EH (cell line): ENCODE measurements around the gene CHST3.
"Not testable (repeated sequence)": the region's sequence is repeated elsewhere in the genome, so short reads cannot be mapped to it uniquely, and the experiment has no call there.

Source experiments
- DNase-seq: peaks from one replicate; pipeline ENCODE4 v3.0.0-alpha.2; 2015; ENCODE audit warnings: low read depth

CHST3 gene

DNA sequence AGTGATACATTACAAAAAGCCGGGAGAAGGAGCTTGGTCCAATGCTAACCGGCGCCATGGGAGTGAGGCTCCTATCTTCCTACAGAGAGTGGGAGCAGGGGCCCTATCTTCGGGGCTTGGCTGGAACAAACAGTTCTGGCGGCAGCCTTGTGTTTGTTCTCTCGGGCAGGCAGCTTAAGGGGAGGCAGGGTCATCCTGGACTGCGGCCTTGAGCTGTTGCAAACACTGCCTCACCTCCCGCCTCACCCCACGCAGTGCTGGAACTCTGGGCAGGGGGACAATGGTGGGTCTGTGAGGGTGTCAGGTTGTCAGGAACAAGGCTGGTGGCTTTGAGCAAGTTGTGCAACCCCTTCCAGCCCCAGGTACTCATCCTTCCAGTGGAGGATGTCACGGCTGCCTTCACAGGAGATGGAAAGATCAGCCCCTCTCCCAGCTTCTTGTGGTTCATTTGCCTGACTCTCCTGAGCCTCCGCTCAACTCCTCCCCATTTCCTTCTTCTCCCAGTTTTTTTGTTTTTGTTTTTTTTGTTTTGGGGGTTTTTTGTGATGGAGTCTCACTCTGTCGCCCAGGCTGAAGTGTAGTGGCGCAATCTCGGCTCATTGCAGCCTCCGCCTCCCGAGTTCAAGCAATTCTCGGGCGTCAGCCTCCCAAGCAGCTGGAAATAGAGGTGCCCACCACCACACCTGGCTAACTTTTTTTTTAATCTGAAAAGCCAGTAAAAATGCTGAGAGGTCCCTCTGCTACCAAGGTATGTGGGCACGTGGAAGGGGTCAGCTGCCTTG is 66.8 kb downstream of the CHST3 start:
- no peak for DNase-seq

DNA sequence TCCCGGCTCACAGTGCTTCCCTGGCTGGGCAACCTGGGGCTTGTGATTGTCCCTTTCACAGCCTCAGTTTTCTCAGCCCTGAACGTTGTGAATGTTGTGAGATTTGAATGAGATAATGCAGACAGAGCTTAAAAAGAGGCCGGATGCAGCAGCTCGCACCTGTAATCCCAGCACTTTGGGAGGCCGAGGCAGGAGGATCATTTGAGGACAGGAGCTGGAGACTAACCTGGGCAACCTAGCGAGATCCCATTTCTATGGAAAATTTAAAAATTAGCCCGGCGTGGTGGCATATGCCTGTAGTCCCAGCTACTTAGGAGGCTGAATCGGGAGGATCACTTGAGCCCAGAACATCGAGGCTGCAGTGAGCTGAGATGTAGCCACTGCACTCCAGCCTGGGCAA is 67.5 kb downstream of the CHST3 start:
- DNase-seq = no peak

DNA sequence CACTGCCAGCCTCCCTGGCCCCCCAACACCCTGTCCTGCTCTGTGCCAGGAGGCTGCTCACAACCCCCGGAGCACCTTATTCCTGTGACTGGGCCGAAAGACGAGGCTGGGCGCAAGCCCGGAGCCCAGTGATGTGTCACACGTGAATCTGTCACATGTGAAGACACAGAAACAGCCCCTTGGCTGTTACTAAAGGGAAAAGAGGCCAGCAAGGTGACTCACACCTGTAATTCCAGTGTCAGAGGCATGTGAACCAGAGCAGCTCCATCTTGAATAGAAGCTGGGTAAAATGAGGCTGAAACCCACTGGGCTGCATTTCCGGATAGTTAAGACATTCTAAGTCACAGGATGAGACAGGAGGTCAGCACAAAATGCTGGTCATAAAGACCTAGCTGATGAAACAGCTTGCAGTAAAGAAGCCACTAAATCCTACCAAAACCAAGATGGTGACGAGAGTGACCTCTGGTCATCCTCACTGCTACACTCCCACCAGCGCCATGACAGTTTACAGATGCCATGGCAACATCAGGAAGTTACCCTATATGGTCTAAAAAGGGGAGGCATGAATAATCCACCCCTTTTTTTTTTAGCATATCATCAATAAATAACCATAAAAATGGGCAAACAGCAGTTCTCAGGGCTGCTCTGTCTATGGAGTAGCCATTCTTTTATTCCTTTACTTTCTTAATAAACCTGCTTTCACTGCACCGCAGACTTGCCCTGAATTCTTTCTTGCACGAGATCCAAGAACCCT is 68.4 kb downstream of the CHST3 start:
- not testable (repeated sequence) for DNase-seq

DNA sequence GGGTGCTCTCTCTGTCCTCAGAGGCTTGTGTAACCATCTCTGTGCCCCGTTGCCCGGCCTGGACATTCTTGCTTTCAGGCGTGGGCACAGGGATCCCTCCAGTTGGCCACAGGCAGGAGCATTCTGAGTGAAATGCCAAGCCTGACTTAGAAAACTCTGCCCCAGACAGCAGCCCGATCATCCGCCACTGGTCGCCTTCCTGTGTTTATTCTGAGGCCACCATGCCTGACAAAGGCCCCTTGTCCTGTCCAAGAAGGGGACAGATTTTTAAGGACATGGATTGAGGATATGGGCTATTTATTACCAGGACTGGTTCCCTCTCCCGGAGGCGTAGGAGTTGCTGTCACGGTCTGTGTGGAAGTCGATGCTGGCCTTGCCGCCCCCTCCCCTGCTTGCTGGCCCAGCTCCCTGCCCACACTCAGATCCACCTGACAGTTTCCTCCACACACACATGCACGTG is 69.9 kb downstream of the CHST3 start:
- no peak for DNase-seq

DNA sequence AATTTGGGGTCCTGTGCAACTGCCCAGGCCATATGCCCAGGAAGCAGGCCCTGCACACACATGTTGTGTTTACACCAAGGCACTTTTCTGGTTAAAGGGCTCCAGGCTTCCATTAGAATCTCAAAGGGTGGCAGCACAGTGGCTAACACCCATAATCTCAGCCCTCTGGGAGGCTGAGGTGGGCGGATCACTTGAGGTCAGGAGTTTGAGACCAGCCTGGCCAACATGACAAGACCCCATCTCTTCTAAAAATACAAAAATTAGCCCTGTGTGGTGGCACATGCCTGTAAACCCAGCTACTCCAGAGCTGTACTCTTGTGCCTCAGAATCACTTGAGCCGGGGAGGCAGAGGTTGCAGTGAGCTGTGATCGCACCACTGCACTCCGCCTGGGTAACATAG is 70.6 kb downstream of the CHST3 start:
- DNase-seq = no peak

DNA sequence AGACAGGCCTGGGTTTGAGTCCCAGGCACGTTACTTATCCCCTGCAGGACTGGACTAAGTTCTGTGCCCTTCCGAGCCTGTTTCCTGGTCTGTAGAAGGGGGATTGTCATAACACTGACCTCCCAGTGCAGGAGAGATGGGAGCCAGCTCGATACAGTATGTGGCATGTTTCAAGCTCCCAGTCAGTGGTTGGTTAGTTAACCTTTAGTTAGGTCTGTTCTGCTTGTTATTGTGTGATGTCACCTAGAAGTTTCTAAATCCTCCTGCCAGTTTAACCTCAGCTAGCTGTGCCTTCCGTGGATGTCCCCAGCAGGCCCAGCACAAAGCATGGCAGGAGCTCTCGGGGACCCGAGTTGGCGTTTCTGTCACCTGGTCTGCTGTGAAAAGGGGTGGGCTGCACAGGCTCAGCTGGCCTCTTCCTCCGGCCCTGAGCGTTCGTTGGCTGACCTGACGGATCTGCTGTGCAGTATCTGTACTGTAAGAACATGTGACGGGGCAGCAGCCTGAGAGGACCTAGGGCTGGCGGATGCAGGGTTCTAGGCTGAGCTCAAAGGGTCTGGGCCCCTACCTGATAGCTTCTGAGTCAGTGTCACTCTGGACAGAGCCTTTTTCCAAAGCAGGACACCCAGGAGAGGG is 71.2 kb downstream of the CHST3 start:
- DNase-seq = no peak

DNA sequence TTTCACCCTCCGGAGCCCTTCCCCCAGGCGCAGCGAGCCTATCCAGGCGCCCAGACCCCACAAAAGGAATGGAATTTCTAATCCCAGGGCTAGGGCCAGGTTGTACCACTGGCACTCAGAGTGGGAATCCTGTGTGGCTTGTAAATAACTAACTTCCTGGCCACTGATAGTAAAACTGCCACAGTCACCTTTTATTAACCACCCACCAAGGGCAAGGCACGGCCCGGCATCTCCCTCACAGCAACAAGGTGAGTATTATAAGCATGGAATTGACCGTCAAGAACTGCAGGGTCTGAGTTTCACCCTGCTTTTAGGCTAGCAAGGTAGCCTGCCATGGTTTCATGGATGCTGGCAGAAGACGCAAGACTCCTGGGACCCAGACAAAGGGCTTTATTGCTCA is 73.1 kb downstream of the CHST3 start:
- DNase-seq = no peak

DNA sequence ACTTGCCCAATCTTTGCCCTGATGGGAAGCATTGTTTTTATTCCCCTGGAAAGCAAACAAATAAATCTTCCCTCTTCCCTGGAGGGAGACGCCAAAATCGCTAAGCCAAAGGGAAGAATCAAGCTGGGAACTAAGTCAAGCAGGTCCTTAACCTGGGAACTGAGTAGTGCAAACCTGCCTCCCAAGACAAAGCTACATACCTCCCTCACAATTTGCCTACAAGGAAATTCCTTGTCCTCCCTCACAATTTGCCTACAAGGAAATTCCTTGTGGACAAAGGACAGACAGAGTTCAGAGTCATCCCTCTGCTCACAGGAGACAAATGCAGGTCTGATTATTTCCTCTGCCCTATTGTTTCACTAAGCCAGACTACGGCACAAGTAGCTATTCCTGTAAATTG is 73.6 kb downstream of the CHST3 start:
- no peak for DNase-seq

DNA sequence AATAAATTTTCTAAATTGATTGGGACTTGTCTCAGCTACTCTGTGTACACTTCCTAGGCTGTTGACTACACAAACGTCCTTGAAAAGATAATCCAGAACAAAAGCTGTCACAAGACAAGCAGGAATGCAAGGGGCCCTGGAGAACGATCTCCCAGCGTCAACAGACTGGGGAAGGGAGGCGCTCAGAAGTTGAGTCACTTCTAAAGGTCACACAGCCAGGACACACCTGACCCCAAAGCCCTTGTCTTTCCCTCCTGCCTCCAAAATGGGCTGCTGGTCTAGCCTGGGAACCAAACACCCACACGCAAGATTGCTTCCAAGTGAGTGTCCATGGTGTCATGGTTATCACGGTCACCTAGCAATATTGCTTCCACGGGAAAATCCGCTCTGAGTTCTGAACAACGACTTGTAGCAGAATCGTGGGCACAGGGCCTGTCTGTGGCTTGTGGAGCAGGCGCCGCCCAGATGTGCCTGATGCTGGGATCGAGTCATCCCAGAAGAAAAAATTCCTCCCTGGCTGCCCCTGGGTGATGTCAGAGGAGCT is 74.3 kb downstream of the CHST3 start:
- peak; percentile 65 for DNase-seq

DNA sequence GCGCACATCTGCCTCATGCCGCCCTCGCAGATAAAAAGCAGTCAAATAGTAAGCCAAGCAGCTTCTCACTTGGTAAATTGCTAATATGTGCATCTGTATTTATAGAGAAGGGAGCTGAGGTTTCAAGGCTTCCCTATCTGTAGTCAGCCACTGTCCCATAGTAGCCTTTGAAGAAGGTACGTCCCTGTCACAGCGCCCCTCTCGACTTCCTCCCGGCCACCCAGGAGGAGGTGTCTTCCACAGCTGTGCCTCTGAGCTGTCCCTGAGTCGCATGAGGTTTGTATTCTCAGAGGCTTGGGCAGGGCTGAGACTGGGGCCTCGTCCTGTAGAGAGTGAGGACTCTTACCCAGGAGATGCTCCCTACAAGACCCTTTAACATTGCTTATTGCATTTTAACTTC is 75.2 kb downstream of the CHST3 start:
- no peak for DNase-seq

DNA sequence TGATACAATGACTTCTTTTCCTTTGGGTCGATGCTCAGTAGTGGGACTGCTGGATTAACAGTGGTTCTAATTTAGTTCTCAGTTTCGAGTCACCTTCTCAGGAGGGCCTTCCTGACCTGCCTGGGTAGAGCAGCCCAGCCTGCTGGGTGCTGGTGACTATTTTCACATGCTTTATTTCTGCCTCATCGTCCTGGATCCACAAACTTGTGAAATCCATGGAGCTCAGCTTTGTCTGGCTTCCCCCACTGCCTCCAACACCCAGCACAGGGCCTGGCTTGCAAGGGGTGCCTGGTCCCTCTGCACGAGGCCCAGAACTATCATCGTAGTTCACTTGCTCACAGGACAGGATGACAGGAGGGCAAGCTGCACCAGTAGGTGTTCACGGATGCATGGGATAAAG is 77.3 kb downstream of the CHST3 start:
- DNase-seq = no peak

DNA sequence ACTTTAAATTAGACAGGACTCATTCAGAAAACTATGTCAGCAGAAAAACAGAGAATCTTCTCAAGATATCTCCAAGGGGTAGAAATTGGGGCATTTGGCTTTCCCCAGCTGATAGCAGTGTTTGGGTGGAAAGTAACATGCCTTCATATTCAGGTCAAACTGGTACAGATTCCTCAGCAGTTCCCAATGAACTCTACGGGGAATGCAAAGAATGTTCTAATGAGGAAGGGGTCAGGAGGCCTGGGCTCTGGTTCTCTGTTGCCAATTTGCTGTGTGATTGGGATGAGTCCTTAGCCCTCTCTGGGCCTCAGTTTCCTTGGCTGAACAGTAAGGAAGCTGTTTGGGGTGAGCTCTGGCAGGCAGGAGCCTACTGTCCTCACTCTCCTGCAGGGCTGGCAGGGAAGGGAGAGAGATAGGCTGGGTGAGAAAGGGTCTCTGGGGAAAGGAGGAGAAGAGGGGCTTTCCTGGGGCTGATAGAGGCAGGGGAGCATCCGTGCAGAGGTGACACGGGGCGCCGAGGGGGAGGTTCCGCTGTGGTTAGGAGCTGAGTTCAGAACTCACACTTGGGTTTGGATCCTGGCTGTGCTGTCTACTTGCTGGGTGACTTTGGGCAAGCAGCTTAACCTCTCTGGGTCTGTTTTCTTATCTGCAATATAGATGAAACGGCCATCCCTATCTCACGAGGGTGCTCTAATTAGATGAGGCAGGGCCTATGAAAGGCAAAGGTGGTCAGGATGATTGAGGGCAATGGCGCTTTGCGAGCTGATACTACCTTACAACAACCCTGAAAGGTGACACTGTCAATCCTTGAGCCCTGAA is 79.0 kb downstream of the CHST3 start:
- peak; percentile 35 for DNase-seq

DNA sequence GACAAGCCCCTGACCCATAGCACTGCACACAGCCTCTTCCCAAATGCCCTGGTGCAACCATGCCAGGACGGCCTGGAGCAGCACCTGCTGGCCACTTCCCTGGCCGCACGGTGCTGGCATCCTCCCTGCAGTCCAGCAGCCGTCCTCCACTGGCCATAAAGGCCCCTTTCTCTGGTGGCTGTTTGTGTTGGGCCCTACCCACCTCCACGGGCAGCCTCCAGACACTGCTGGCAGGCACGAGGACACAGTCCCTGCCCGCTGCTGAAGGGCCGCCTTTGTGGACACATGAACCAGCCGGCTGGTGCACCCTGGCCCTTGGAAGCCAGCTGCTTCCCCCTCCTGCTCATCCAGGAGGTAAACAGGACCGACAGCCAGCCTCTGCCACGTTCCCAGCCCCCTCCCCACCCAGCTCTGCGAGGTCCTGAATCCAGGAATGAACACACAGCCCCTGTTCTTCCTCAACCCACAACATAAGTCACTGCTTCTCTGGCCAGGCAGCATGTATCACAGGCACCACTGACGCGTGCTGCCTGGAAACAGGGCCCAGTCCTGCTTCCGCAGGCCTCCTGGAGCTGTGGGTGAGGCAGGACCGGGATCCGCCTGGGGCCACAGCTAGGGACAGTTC is 80.3 kb downstream of the CHST3 start:
- no peak for DNase-seq

DNA sequence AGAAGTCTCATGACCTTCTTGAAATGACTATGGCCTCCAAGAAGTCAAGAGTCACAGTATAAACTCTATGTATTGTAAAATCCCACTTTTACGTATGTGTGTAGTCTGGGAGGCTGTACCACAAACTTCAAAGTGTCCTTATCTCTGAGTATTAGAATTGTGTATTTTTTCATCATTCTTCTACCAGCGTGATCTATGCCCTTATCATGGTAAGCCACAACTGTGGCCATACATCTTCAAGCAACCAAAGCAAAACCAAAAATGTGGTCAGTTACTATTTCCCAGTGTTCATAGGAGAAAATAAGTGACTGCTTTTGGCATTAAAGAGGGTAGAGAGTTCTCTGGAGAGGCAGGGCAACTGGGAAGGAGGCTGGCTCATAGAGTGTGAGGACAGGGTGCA is 81.4 kb downstream of the CHST3 start:
- no peak for DNase-seq

DNA sequence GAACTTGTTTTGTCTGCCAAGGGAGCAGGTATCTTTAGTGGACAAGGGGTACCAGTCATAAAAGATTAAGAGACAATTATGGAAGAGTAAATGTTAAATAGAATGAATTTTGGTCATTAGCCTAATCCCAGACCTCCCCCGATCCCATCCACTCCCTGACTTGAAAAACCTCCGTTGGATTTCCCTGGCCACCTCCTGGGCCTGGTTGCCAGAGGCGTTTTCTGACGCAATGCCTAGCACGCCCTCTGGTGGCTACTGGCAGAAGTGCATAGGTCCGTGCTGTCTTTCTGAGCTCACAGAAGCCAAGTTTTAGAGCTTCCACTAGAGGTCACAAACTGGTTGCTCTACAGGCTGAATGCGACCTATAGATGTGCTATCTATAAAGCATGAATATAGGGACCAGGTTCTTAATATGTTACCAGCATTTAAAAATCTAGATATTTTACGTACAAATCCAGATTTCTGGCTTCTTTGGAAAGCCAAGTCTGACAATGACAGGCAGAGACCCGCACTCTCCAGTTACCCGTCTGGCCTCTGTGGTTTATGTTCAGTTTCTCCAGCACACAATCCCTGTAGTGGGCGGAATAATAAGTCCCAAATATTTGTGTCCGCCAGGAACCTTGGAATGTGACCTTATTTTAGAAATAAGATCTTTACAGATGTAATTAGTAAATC is 84.4 kb downstream of the CHST3 start:
- DNase-seq = peak; percentile 91

DNA sequence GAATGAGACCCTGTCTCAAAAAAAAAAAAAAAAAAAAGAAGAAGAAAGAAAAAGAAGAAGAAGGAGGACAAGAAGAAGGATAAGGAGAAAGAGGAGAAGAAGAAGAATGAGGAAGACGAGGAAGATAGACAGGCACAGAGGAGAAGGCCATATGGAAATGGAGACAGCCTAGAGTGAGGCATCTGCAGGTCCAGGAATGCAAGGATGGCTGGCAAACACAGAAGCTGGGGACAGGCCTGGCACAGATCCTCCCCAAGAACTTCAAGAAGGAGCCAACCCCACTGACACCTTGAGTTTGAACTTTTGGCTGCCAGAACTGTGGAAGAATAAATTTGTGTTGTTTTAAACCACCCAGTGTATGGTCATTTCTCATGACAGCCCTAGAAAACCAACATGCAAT is 85.3 kb downstream of the CHST3 start:
- no peak for DNase-seq

DNA sequence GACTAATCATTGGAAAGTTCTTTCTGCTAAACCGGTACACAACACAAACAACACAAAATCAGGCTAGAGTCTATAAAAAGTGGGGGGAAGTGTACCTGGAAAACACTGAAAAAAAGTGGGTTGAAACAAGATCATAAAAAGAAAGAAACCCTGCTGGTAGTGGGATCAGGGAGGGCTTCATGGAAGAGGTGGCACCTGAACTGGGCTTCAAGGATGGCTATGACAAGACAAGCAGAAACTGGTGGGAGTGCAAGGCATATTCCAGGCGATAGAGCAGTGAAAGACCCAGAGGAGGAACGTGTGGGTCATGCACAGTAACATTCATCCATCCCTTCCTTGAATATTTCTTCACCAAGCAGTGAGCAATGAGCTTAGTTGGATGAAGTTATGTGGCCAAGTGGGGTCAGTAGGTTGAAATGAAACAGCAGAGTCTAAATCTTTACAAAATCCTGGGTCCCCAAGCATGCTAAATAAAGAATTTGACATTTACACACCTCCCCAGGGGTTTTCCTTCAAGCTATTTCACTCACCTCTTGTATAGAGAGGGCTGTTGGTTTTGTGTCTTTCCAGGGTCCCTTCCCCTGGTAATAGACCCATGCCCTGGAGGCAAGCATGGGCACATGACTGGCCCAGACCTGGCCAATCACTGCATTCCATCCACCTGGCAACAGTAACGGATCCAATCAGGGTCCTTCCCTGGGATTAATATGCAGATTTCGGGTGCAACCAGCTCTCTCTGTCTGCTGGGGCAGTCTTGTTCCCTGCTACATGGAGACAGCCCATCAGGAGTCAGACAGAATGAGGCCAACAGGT is 86.0 kb downstream of the CHST3 start:
- DNase-seq = no peak

DNA sequence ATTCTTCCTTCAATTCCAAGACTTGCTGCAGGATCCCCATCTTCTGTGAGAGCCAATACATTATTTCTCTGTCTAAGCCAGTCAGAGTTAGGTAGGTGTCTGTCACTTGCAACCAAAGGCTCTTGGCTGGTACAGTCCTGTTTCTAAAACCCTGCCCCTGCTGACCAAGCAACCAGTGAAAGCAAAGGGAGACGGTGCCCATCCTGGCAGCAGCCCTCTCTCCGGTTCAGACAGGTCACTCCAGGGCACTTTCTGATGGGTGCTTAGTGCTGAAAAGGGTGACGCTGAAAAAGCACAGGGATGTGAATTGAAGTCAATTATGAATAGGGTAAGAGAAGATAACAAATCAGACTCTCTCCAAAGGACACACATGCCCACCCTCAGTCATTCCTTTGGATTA is 86.7 kb downstream of the CHST3 start:
- no peak for DNase-seq

DNA sequence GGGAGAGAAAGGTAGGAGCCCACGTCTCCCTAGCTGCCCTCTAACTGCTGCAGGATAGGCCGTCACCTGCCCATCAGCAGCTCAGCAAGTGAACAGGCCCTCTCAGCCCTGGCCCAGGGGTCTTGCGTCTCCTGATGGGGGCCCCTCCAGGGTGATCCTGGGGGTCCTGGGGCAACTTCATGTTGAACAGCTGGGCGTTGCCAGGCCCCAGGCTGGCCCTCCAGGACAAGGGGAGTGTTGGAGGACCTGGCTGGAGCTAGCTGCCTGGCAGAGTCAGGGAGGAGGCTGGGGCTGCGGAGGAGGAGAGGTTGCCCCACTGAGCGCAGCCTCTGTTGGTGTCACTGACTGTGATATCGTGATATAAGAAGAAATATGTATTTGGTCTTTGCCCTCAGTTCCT is 89.5 kb downstream of the CHST3 start:
- no peak for DNase-seq

DNA sequence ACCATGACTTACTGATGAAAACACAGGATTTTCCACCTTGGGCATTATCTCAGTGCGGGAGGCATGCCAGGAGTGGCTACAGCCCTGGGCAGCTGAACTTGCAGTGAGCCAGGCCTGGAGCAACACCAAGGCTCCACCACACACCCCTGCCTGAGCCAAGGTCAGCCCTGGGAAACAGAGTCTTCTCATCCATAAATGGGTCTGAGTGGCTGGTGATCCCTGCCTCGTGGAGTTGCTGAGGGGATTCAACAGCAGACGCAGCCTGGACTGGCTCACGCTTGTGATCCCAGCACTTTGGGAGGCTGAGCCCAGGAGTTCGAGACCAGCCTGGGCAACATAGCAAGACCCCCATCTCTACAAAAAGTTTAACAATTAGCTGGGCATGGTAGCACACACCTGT is 91.9 kb downstream of the CHST3 start:
- DNase-seq = no peak
